WI38 (cell line): Measurements from ENCODE around the gene RFX3.

Experiments used
- H3K4me3 ChIP-seq: 2 replicates; pipeline ENCODE4 v1.5.1; 2011; ENCODE audit warnings: low read depth, mild to moderate bottlenecking, control low read depth, low read length
- CTCF ChIP-seq: IDR thresholded peaks from 2 replicates; pipeline ENCODE4 v1.5.1; 2012; ENCODE audit warnings: low read depth, mild to moderate bottlenecking, control low read depth, low read length

Gene RFX3

GRCh38 chr9:3337515-3338225, 188.1 kb downstream of the RFX3 start:
- no peak for TF ChIP-seq CTCF
- H3K4me3 ChIP-seq: no peak overlapping the region

GRCh38 chr9:3336951-3337350, 188.8 kb downstream of the RFX3 start:
- no peak overlapping the region for H3K4me3 ChIP-seq
- TF ChIP-seq CTCF: no peak

DNA sequence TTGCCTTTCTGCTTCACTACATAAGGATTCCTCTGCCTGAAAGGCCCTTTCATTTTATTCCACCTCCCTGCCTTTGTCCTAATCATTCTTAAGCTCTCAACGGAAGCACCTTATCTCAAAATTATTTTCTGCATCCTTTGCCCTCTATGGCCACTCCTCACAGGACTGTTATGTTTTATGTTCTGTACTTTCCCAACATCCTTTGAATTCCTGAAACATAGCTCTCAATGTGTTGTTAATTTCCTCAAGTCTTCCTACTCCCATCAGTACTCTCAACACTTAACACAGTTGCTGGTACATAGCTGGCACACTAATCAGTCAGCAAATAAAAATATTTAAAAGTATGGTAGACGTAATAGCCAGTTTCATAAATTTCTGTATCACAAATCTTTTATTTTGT, 193.0 kb downstream of the RFX3 start:
- no peak overlapping the region for H3K4me3 ChIP-seq
- TF ChIP-seq CTCF: no peak

- TF ChIP-seq CTCF: no peak
- no peak overlapping the region for H3K4me3 ChIP-seq
Observed at GRCh38 chr9:3331801-3332200, 194.0 kb downstream of the RFX3 start.

GRCh38 chr9:3330792-3331420, 194.9 kb downstream of the RFX3 start:
- H3K4me3 ChIP-seq: no peak overlapping the region
- TF ChIP-seq CTCF: no peak

GRCh38 chr9:3329361-3329760, 196.4 kb downstream of the RFX3 start:
- H3K4me3 ChIP-seq: no peak overlapping the region
- TF ChIP-seq CTCF: no peak

DNA sequence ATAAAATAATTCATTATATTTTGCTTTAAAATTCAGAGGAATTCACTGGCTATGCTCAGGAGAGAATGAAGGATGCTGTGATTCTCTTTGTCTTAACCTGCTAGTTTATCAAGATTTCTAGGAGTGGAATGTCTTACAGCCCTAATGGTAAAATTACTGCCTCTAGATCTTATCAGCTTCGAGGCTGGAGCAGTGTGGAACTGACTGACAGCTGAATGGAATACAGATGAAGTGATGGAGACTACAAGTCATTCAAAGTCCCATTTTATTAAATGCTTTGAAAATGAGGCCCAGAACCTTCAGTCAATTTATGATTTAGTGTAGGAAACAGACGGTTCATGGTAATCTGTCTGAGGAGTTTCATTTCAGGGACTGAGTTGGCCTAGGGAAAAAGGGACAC, 202.1 kb downstream of the RFX3 start:
- TF ChIP-seq CTCF: no peak
- H3K4me3 ChIP-seq: no peak overlapping the region
